ENCODE data around the gene TBXA2R.
"Not testable (repeated sequence)": the region's sequence is repeated elsewhere in the genome, so short reads cannot be mapped to it uniquely, and the experiment has no call there.

TBXA2R gene

GRCh38 chr19:3589439-3589838 lies 17.2 kb downstream of the TBXA2R start:
- H3K4me3 ChIP-seq (ENCODE audit: low read length): no peak overlapping the region
- DNase-seq (ENCODE audit: low read depth, low spot score): no peak

GRCh38 chr19:3586707-3587346 lies 19.8 kb downstream of the TBXA2R start:
- H3K4me3 ChIP-seq (ENCODE audit: low read length): no peak overlapping the region
- no peak for DNase-seq (ENCODE audit: low read depth, low spot score)

- DNase-seq (ENCODE audit: low read depth, low spot score): no peak
- H3K4me3 ChIP-seq (ENCODE audit: low read length): peak overlapping the region; percentile 32
These were observed 20.5 kb downstream of the TBXA2R start for GRCh38 chr19:3586127-3586626.

DNA sequence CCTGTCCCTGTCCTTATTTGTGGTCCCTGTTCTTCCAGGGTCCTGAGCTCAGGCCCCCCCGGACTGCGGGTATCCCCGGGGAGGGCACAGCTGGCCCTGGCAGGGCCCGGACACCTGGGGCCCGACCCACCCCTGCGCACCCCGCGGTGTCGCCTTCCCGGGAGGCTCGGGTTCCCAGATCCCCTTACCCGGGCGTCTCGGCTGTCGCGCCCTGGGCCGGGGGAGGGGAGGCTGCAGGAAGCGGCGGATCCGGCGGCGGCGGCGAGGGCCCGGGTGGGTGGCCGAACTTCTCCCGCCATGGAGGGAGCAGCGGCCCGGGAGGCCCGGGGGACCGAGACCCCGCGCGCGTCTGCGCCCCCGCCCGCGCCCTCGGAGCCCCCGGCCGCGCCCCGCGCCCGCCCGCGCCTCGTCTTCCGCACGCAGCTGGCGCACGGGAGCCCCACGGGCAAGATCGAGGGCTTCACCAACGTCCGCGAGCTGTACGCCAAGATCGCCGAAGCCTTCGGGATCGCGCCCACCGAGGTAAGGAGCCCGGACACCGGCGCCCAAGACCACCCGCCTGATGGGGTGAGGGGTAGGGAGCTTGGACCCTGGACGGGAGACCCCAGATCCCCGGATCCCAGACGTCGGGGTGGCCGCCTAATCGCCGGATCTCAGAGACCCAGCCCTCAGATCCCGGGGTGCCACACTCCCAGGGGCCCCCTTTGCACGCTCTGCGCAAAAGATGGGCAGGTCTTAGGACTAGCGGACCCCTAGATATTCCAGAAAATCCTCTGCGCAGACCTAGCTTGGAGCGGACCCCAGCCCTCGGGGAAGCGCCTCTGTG lies 21.2 kb downstream of the TBXA2R start, which contains the start of gene GIPC3:
Gene GIPC3 (plus strand): TSS at position 178 of the 826 bp plus-strand sequence. CDS start 120 bp downstream, at position 298.
- DNase-seq (ENCODE audit: low read depth, low spot score): no peak
- peak within 1 kb of the TSS; percentile 32 for H3K4me3 ChIP-seq (ENCODE audit: low read length)

- not testable (repeated sequence) for H3K4me3 ChIP-seq (ENCODE audit: low read length); DNase-seq (ENCODE audit: low read depth, low spot score)
These were observed 22.5 kb downstream of the TBXA2R start for GRCh38 chr19:3584036-3584802.

DNA sequence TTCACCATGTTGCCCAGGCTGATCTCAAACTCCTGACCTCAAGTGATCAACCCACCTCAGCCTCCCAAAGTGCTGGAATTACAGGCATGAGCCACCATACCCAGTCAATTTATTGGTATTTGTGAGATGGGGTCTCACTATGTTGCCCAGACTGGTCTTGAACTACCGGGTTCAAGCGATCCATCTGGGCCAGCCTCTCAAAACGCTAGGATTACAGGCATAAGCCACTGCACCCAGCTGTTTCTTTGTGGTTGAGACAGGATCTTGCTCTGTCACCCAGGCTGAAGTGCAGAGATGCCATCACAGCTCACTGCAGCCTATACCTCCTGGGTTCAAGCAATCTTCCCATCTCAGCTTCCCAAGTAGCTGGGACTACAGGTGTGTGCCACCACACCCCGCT lies 24.9 kb downstream of the TBXA2R start:
- not testable (repeated sequence) for DNase-seq (ENCODE audit: low read depth, low spot score); H3K4me3 ChIP-seq (ENCODE audit: low read length)

DNA sequence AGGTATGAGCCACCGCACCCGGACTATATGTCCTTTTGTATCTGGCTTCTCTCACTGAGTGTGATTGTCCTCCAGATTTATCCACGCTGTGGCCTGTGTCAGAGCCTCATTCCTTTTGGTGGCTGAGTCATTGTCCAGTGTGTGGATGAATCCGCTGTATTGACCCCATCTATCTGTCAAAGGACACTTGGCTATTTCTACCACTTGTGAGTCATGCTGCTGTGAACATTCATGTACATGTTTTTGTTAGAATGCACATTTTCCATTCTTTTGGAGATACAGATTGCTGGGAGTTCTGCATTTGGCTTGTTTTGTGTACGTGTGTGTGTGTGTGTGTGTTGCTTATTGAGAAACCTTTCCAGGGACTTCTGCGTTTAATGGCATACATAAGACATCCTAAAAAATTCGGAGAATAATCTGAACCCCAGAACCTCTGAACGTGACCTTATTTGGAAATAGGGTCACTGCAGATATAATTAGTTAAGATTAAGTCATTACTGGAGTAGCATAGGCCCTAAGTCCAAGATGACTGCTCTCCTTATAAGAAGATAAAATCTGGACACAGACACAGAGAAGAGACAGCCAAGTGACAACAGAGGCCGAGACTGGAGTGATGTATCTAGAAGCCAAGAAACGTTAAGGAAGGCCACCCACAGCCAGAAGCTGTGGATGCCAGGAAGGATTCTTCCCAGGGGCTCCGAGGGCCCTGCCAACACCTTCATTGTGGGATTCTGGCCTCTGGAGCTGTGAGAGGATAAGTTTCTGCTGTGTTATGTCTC lies 26.3 kb downstream of the TBXA2R start:
- no peak for DNase-seq (ENCODE audit: low read depth, low spot score)
- H3K4me3 ChIP-seq (ENCODE audit: low read length): no peak overlapping the region

- no peak for DNase-seq (ENCODE audit: low read depth, low spot score)
- H3K4me3 ChIP-seq (ENCODE audit: low read length): no peak overlapping the region
These were observed 28.3 kb downstream of the TBXA2R start for GRCh38 chr19:3578390-3578789.

- H3K4me3 ChIP-seq (ENCODE audit: low read length): no peak overlapping the region
- DNase-seq (ENCODE audit: low read depth, low spot score): no peak
These were observed 28.8 kb downstream of the TBXA2R start for GRCh38 chr19:3577723-3578344.

DNA sequence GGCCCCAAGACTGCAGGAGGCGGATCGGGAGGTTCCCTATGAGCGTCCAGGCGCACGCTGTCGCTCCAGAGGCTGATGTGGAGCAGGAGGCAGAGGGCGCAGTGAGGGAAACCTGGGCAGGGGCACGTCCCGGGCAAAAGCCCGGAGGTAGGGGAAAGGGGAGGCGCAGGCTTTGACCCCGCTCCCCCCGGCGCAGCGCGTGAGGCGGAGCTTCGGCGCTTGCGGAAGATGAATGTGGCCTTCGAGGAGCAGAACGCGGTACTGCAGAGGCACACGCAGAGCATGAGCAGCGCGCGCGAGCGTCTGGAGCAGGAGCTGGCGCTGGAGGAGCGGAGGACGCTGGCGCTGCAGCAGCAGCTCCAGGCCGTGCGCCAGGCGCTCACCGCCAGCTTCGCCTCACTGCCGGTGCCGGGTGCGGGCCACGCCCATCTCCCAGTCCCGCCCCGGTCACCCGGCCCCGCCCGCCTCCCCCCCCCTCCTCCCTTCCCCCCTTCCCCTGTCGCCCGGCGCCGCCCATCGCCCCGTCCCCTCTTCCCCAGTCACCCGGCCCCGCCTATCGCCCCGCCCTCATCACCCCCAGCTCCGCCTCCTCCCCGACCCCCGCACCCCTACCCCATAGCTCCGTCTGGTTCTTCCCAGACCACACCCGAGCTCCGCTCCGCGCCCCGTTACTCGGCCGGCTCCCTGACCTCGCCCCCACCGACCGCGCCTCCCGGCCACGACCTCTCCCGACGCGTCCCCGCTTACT lies 29.8 kb downstream of the TBXA2R start:
- DNase-seq (ENCODE audit: low read depth, low spot score): no peak

GRCh38 chr19:3575949-3576673 lies 30.6 kb downstream of the TBXA2R start:
- no peak overlapping the region for H3K4me3 ChIP-seq (ENCODE audit: low read length)
- no peak for DNase-seq (ENCODE audit: low read depth, low spot score)

More for the DNA sequence above, 29.8 kb downstream of the TBXA2R start:
- H3K4me3 ChIP-seq (ENCODE audit: low read length): no peak overlapping the region

- no peak overlapping the region for H3K4me3 ChIP-seq (ENCODE audit: low read length)
- DNase-seq (ENCODE audit: low read depth, low spot score): peak; percentile 44
These were observed 31.4 kb downstream of the TBXA2R start for GRCh38 chr19:3575260-3575741.

GRCh38 chr19:3573858-3574637 lies 32.6 kb downstream of the TBXA2R start:
- peak; percentile 92 for DNase-seq (ENCODE audit: low read depth, low spot score)
- H3K4me3 ChIP-seq (ENCODE audit: low read length): peak overlapping the region; percentile 86

DNA sequence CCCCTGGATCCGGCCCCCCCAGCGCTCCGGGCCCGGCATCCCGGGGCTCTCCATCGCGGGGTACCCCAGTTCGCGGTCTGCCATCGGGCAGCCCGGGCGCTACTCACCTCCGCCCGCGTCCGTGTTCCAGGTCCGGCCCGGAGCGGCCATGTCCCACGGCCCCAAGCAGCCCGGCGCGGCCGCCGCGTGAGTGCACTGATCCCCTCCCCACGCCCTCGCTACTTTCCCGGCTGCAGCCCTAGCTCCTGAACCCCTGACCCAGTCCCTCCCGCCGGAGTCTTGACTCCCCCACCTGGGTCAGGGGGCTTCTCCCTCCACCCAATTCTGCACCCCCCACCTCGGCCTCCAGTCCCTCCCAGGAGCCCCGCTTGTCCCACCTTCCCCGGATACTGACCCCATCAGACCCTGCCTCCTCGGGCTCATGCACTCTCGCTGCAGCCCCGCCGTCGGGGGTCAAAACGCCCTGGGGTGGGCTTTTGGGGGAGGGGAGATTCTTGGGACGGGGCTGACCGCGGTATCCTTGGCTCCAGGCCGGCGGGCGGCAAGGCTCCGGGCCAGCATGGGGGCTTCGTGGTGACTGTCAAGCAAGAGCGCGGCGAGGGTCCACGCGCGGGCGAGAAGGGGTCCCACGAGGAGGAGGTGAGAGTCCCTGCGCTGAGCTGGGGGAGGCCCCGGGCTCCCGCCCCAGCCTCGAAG lies 33.4 kb downstream of the TBXA2R start:
- DNase-seq (ENCODE audit: low read depth, low spot score): no peak

GRCh38 chr19:3572855-3573161 lies 33.9 kb downstream of the TBXA2R start, which contains the start of gene HMG20B:
Gene HMG20B (plus strand): TSS chr19:3572944. CDS start chr19:3573310, 366 bp downstream.
- DNase-seq (ENCODE audit: low read depth, low spot score): no peak
- peak within 1 kb of the TSS; percentile 86 for H3K4me3 ChIP-seq (ENCODE audit: low read length)

More for the DNA sequence above, 33.4 kb downstream of the TBXA2R start:
- H3K4me3 ChIP-seq (ENCODE audit: low read length): peak overlapping the region; percentile 86
